Measurements from ENCODE around the gene CCNY.

CCNY gene

DNA sequence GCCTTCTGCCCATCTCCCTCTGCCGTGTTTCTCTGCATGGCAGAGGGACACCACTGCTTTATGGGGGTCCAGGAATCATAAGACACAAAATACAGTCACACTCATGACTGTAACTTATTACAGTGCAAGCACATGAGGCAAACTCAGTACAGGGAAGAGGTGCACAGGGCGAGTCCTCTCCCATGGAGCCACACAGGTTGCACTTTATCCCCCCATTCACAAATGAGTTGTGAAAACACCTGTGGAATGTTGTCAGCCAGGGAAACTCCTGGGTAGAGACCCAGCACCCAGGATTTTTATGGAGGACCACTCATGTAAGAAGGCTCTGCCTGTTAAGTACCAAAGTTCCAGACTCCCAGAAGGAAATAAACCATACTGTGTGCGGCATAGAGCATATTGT, 161.6 kb downstream of the CCNY start:
- Histone ChIP-seq H3K4me3 (ENCODE audit: low read depth in 1 of 2, low read length in 1 of 2) (no peak overlapping the region), H3K9me3 (no peaks in the 10 kb centered on the region), H3K27me3 (no peaks in the 10 kb centered on the region), H3K27ac (no peak overlapping the region), H3K4me1 (ENCODE audit: control insufficient read depth in 1 of 2, insufficient read depth in 1 of 2, low read depth in 1 of 2, low read length in 1 of 2) (peaks cover 28% of the 10 kb centered on the region in 2 experiments), H3K36me3 (peaks cover 1% of the 10 kb centered on the region)
- TF ChIP-seq CTCF (IDR thresholded peaks at IDR 0.05): no peak

GRCh38 chr10:35498693-35499092, 162.4 kb downstream of the CCNY start:
- no peaks in the 10 kb centered on the region for H3K27me3 ChIP-seq
- H3K36me3 ChIP-seq: peaks cover 8% of the 10 kb centered on the region
- H3K27ac ChIP-seq: no peak overlapping the region
- no peak for TF ChIP-seq CTCF (IDR thresholded peaks at IDR 0.05)
- no peaks in the 10 kb centered on the region for H3K9me3 ChIP-seq
- H3K4me3 ChIP-seq (ENCODE audit: low read depth in 1 of 2, low read length in 1 of 2): no peak overlapping the region
- peaks cover 26 to 27% of the 10 kb centered on the region in 2 experiments for H3K4me1 ChIP-seq (ENCODE audit: control insufficient read depth in 1 of 2, insufficient read depth in 1 of 2, low read depth in 1 of 2, low read length in 1 of 2)

DNA sequence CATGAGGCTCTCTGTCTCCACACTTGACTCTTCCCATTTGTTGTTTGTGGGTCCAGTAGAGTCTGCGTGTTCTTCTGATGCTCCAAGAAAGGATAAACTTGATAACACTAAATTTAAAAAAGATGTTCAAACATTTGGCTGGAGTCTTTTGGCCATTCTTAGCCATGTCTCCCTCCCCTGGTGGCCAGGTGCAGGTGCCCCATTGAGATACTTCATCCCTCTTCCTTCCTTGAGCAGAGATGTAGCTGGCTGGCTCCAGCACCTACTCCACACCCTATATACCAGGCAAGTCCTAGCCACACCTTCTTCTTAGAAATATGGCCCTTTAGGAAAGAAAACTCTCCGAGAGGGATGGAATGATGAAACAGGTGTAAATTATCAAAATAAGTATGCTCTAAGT, 165.6 kb downstream of the CCNY start:
- no peak for TF ChIP-seq CTCF (IDR thresholded peaks at IDR 0.05)
- Histone ChIP-seq H3K4me3 (ENCODE audit: low read depth in 1 of 2, low read length in 1 of 2) (no peak overlapping the region), H3K36me3 (peaks cover 8% of the 10 kb centered on the region), H3K27ac (no peak overlapping the region), H3K27me3 (no peaks in the 10 kb centered on the region), H3K9me3 (no peaks in the 10 kb centered on the region), H3K4me1 (ENCODE audit: control insufficient read depth in 1 of 2, insufficient read depth in 1 of 2, low read depth in 1 of 2, low read length in 1 of 2) (no peaks in the 10 kb centered on the region)

GRCh38 chr10:35502692-35503091, 166.4 kb downstream of the CCNY start:
- Histone ChIP-seq H3K27me3 (no peaks in the 10 kb centered on the region), H3K36me3 (peaks cover 8% of the 10 kb centered on the region), H3K4me3 (ENCODE audit: low read depth in 1 of 2, low read length in 1 of 2) (no peak overlapping the region), H3K27ac (no peak overlapping the region), H3K4me1 (ENCODE audit: control insufficient read depth in 1 of 2, insufficient read depth in 1 of 2, low read depth in 1 of 2, low read length in 1 of 2) (no peaks in the 10 kb centered on the region), H3K9me3 (no peaks in the 10 kb centered on the region)
- TF ChIP-seq CTCF (IDR thresholded peaks at IDR 0.05): no peak

GRCh38 chr10:35503578-35503977, 167.3 kb downstream of the CCNY start:
- TF ChIP-seq CTCF (IDR thresholded peaks at IDR 0.05): no peak
- no peak overlapping the region for H3K27ac ChIP-seq
- no peak overlapping the region for H3K4me3 ChIP-seq (ENCODE audit: low read depth in 1 of 2, low read length in 1 of 2)
- no peaks in the 10 kb centered on the region for H3K9me3 ChIP-seq
- H3K27me3 ChIP-seq: no peaks in the 10 kb centered on the region
- H3K4me1 ChIP-seq (ENCODE audit: control insufficient read depth in 1 of 2, insufficient read depth in 1 of 2, low read depth in 1 of 2, low read length in 1 of 2): no peaks in the 10 kb centered on the region
- peaks cover 8% of the 10 kb centered on the region for H3K36me3 ChIP-seq

- Histone ChIP-seq H3K27ac (no peak overlapping the region), H3K9me3 (no peaks in the 10 kb centered on the region), H3K36me3 (peaks cover 8% of the 10 kb centered on the region), H3K4me1 (ENCODE audit: control insufficient read depth in 1 of 2, insufficient read depth in 1 of 2, low read depth in 1 of 2, low read length in 1 of 2) (no peaks in the 10 kb centered on the region), H3K27me3 (no peaks in the 10 kb centered on the region), H3K4me3 (ENCODE audit: low read depth in 1 of 2, low read length in 1 of 2) (no peak overlapping the region)
- no peak for TF ChIP-seq CTCF (IDR thresholded peaks at IDR 0.05)
Measured at GRCh38 chr10:35504132-35504531, 167.8 kb downstream of the CCNY start.

Data from neutrophil (primary cell).